ENCODE results near the gene GPATCH2.

- TF ChIP-seq RAD21 (IDR thresholded peaks at IDR 0.05; ENCODE audit: low read depth), result no peak
- TF ChIP-seq REST (IDR thresholded peaks at IDR 0.05; ENCODE audit: low read depth), result no peak
- no peak for TF ChIP-seq EP300 (IDR thresholded peaks at IDR 0.05; ENCODE audit: borderline replicate concordance)
- no peak for TF ChIP-seq MAX (IDR thresholded peaks at IDR 0.05)
- TF ChIP-seq NFIC (IDR thresholded peaks at IDR 0.05), result no peak
- TF ChIP-seq TAF1 (IDR thresholded peaks at IDR 0.05; ENCODE audit: low read depth), result no peak
Observed at GRCh38 chr1:217568200-217568599, 62.7 kb downstream of the GPATCH2 start.

Data from Ishikawa (cell line).